ENCODE results near the gene SULT1C2. TPM values are rescaled to one million over a fixed set of nuclear protein-coding genes. Genes with fewer than 3 reads are reported as not detected.
"Not testable (repeated sequence)": the region's sequence is repeated elsewhere in the genome, so short reads cannot be mapped to it uniquely, and the experiment has no call there.

Gene SULT1C2
- total RNA-seq = not detected

GRCh38 chr2:108288534-108289106 is at the start of gene SULT1C2:
Gene SULT1C2 (plus strand): TSS chr2:108288895. CDS start chr2:108293668, 4,773 bp downstream.
- CTCF ChIA-PET = no interaction called here

GRCh38 chr2:108239786-108240185 is 48.9 kb upstream of the SULT1C2 start, which contains the start of gene SULT1C3:
Gene SULT1C3 (plus strand): TSS chr2:108239968. CDS start chr2:108247195, 7,227 bp downstream.
- POLR2A ChIA-PET = no interaction called here
- CTCF ChIA-PET = no interaction called here

More at GRCh38 chr2:108288534-108289106, at the start of gene SULT1C2:
- POLR2A ChIA-PET = no interaction called here

GRCh38 chr2:108240966-108241365 is 47.7 kb upstream of the SULT1C2 start:
- ChIA-PET CTCF (no interaction called here), POLR2A (no interaction called here)

- ChIA-PET CTCF (no interaction called here), POLR2A (no interaction called here)
Measured at GRCh38 chr2:108243566-108243965, 45.1 kb upstream of the SULT1C2 start.

GRCh38 chr2:108244667-108245414 is 43.9 kb upstream of the SULT1C2 start:
- CTCF ChIA-PET = no interaction called here

GRCh38 chr2:108253106-108253505 is 35.6 kb upstream of the SULT1C2 start:
- CTCF ChIA-PET = no interaction called here

More at GRCh38 chr2:108244667-108245414, 43.9 kb upstream of the SULT1C2 start:
- POLR2A ChIA-PET = no interaction called here

GRCh38 chr2:108257757-108258331 is 30.9 kb upstream of the SULT1C2 start:
- CTCF ChIA-PET = no interaction called here
- POLR2A ChIA-PET = no interaction called here

More at GRCh38 chr2:108253106-108253505, 35.6 kb upstream of the SULT1C2 start:
- POLR2A ChIA-PET = no interaction called here

- POLR2A ChIA-PET = no interaction called here
Measured at GRCh38 chr2:108260773-108261172, 27.9 kb upstream of the SULT1C2 start.

GRCh38 chr2:108262036-108262435 is 26.7 kb upstream of the SULT1C2 start:
- ChIA-PET POLR2A (no interaction called here), CTCF (no interaction called here)

More at GRCh38 chr2:108260773-108261172, 27.9 kb upstream of the SULT1C2 start:
- CTCF ChIA-PET = no interaction called here

- POLR2A ChIA-PET = no interaction called here
- CTCF ChIA-PET = no interaction called here
Measured at GRCh38 chr2:108263401-108263800, 25.3 kb upstream of the SULT1C2 start.

- ChIA-PET POLR2A (no interaction called here), CTCF (no interaction called here)
Measured at GRCh38 chr2:108266218-108266617, 22.5 kb upstream of the SULT1C2 start.

- ChIA-PET POLR2A (no interaction called here), CTCF (no interaction called here)
Measured at GRCh38 chr2:108267101-108267500, 21.6 kb upstream of the SULT1C2 start.

GRCh38 chr2:108268001-108268400 is 20.7 kb upstream of the SULT1C2 start:
- POLR2A ChIA-PET = no interaction called here
- CTCF ChIA-PET = no interaction called here

- CTCF ChIA-PET = no interaction called here
Measured at GRCh38 chr2:108270346-108270745, 18.3 kb upstream of the SULT1C2 start.

GRCh38 chr2:108270768-108271506 is 17.8 kb upstream of the SULT1C2 start:
- ChIA-PET CTCF (no interaction called here), POLR2A (no interaction called here)

More at GRCh38 chr2:108270346-108270745, 18.3 kb upstream of the SULT1C2 start:
- POLR2A ChIA-PET = no interaction called here

GRCh38 chr2:108271691-108272253 is 16.9 kb upstream of the SULT1C2 start:
- ChIA-PET CTCF (no interaction called here), POLR2A (no interaction called here)

- CTCF ChIA-PET = no interaction called here
Measured at GRCh38 chr2:108278631-108279030, 10.1 kb upstream of the SULT1C2 start.

GRCh38 chr2:108279468-108279867 is 9.2 kb upstream of the SULT1C2 start:
- POLR2A ChIA-PET = no interaction called here
- CTCF ChIA-PET = no interaction called here

More at GRCh38 chr2:108278631-108279030, 10.1 kb upstream of the SULT1C2 start:
- POLR2A ChIA-PET = no interaction called here

- CTCF ChIA-PET = no interaction called here
- POLR2A ChIA-PET = no interaction called here
Measured at GRCh38 chr2:108280466-108280865, 8.2 kb upstream of the SULT1C2 start.

GRCh38 chr2:108284566-108284965 is 4.1 kb upstream of the SULT1C2 start:
- POLR2A ChIA-PET, CTCF ChIA-PET: not testable (repeated sequence)
